Effector memory CD4-positive, alpha-beta T cell (primary cell): Measurements from ENCODE around the gene PRICKLE3.

Experiments used
- DNase-seq, 3 donors: peaks; one replicate each; pipeline ENCODE4 v3.0.0-alpha.2; 2020
- H3K27ac ChIP-seq: 2 replicates; pipeline ENCODE4 v1.7.0; 2013; ENCODE audit warnings: mild to moderate bottlenecking, low read length, moderate library complexity; ENCODE audit not compliant: insufficient read depth, poor library complexity, severe bottlenecking
- H3K27me3 ChIP-seq: replicated peaks from 2 replicates; pipeline ENCODE4 v1.7.0; 2013; ENCODE audit warnings: mild to moderate bottlenecking, low read length; ENCODE audit not compliant: insufficient read depth, control insufficient read depth, poor library complexity, severe bottlenecking
- H3K36me3 ChIP-seq: 2 replicates; pipeline ENCODE4 v1.7.0; 2013; ENCODE audit warnings: mild to moderate bottlenecking, low read length, moderate library complexity; ENCODE audit not compliant: control insufficient read depth, insufficient read depth
- H3K4me1 ChIP-seq: 2 replicates; pipeline ENCODE4 v1.7.0; 2013; ENCODE audit warnings: low read length, mild to moderate bottlenecking; ENCODE audit not compliant: control insufficient read depth, insufficient read depth, poor library complexity, severe bottlenecking
- H3K4me3 ChIP-seq: 2 replicates; pipeline ENCODE4 v1.7.0; 2013; ENCODE audit warnings: low read length, low read depth, mild to moderate bottlenecking; ENCODE audit not compliant: insufficient read depth, poor library complexity, severe bottlenecking
- H3K9me3 ChIP-seq: 2 replicates; pipeline ENCODE4 v1.7.0; 2013; ENCODE audit warnings: mild to moderate bottlenecking, low read length, moderate library complexity; ENCODE audit not compliant: control insufficient read depth

Gene PRICKLE3

DNA sequence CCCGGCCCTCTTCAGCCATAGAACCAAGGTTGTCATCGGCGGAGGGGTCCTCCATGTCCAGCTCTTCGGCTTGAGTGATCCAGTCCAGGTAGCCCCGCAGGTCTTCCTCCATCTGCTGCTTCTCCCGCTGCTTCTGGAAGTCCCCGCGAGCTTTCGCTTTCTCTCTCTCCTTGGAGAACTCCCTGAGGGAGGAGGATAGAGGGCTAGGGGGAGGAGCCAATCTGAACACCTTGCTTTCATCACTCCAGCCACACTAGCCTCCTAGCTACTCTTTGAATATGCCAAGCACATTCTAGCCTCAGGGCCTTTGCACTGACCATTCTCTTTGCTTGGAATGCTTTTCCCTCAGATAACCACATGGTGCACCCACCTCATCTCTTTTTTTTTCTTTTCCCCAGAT lies 40.8 kb upstream of the PRICKLE3 start:
- H3K9me3 ChIP-seq: no peaks in the 10 kb centered on the region
- H3K27ac ChIP-seq: no peak overlapping the region
- H3K4me3 ChIP-seq: no peak overlapping the region
- H3K36me3 ChIP-seq: no peaks in the 10 kb centered on the region
- DNase-seq: no peak
- H3K27me3 ChIP-seq: no peaks in the 10 kb centered on the region
- peaks cover 3% of the 10 kb centered on the region for H3K4me1 ChIP-seq

DNA sequence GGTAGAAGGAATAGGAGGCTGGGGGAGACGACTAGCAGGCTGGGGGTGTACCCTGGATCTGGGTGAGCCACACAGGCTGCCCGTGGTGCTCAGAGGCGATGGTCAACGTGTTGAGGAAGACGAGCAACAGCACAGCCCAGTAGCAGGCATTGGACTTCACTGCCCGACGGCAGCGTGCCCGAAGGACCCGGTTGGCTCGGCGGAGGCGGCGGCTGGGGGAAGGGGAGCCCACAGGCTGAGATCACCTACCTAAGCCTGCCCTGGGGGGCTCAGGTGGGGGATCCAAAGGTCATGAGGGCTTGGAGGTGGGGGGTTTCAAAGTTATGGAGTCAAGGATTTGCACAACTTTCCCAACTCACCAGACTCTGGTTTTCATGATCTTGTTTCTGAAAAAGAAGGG lies 39.7 kb upstream of the PRICKLE3 start:
- no peaks in the 10 kb centered on the region for H3K9me3 ChIP-seq
- no peak for DNase-seq
- no peak overlapping the region for H3K4me3 ChIP-seq
- no peaks in the 10 kb centered on the region for H3K27me3 ChIP-seq
- H3K27ac ChIP-seq: no peak overlapping the region
- H3K36me3 ChIP-seq: no peaks in the 10 kb centered on the region
- H3K4me1 ChIP-seq: peaks cover 3% of the 10 kb centered on the region

DNA sequence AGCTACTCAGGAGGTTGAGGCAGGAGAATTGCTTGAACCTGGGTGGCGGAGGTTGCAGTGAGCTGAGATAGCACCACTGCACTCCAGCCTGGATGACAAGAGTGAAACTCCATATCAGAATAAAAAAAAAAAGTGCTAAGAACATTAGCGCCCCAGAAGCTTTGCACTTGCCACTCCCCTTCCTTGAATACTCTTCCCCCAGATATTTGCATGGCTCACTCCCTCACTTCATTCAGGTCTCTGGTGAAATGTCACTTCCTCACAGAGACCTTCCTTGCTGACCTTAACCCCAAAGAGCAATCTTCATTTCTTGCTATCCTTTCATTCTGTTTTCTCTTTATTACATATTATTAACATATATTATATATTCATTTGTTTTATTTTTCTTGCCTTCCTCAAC lies 35.7 kb upstream of the PRICKLE3 start:
- H3K27ac ChIP-seq: no peak overlapping the region
- no peaks in the 10 kb centered on the region for H3K27me3 ChIP-seq
- no peak for DNase-seq
- H3K9me3 ChIP-seq: no peaks in the 10 kb centered on the region
- H3K36me3 ChIP-seq: no peaks in the 10 kb centered on the region
- no peak overlapping the region for H3K4me3 ChIP-seq
- no peaks in the 10 kb centered on the region for H3K4me1 ChIP-seq

DNA sequence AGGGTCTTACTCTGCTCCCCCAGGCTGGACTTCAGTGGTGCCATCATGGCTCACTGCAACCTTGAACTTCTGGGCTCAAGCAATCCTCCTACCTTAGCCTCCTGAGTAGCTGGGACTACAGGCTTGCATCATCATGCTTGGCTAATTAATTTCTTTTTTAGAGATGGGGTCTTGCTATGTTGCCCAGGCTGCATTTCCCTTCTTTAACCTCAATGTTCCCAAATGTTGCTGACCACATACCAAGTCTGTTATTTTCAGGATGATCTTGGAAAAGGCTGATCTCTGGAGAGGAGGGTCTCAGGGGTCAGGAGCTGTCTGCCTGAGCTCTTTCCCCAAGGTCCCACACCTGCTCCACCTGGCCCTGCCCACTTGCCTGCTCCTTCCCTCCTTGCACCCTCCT lies 33.9 kb upstream of the PRICKLE3 start:
- no peak overlapping the region for H3K4me3 ChIP-seq
- H3K27ac ChIP-seq: no peak overlapping the region
- no peaks in the 10 kb centered on the region for H3K9me3 ChIP-seq
- no peaks in the 10 kb centered on the region for H3K36me3 ChIP-seq
- no peak for DNase-seq
- H3K4me1 ChIP-seq: no peaks in the 10 kb centered on the region
- H3K27me3 ChIP-seq: no peaks in the 10 kb centered on the region

DNA sequence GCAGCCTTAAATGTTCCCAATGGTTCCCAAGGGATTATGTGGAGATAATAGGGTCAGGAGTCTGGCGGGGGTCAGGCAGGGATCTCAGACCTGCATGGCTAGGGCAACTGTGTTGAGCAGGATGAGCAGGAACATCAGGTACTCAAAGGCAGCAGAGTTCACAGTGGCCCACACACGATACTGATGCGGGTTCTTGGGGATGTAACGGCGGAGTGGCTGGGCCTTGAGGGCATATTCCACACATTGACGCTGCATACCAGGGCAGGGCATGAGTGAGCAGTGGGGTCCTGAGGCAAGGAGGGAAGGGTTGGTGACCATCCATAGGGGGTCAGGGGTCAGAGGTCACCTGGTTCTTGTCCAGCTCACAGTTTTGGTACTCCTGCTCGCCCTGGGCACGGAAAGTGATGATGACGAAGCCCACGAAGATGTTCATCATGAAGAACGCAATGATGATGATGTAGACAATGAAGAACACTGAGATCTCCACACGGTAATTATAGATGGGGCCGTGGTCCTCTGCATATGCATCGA lies 28.9 kb upstream of the PRICKLE3 start:
- no peaks in the 10 kb centered on the region for H3K4me1 ChIP-seq
- no peaks in the 10 kb centered on the region for H3K36me3 ChIP-seq
- H3K27me3 ChIP-seq: no peaks in the 10 kb centered on the region
- H3K9me3 ChIP-seq: no peaks in the 10 kb centered on the region
- no peak overlapping the region for H3K27ac ChIP-seq
- no peak overlapping the region for H3K4me3 ChIP-seq
- no peak for DNase-seq

DNA sequence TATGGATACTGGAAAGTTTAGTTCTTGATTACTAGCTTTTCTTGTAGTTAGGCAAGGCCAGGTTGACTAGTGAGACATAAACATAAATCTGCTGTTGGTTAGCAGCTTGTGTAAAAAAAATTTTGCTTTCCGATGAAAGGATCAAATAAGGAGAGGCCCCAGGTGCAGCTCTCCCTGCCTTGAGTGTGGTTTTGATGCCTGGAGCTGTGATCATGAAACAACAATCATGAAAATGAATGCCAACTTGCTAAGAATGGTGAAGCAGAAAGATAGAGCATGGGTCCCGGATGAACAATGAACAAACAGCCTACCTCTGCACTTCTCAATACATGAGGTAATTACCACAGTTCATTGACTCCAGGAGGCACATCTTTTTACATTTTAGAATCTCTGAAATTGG lies 28.2 kb upstream of the PRICKLE3 start:
- H3K36me3 ChIP-seq: no peaks in the 10 kb centered on the region
- DNase-seq: no peak
- no peaks in the 10 kb centered on the region for H3K9me3 ChIP-seq
- no peaks in the 10 kb centered on the region for H3K4me1 ChIP-seq
- no peak overlapping the region for H3K27ac ChIP-seq
- H3K4me3 ChIP-seq: no peak overlapping the region
- no peaks in the 10 kb centered on the region for H3K27me3 ChIP-seq

DNA sequence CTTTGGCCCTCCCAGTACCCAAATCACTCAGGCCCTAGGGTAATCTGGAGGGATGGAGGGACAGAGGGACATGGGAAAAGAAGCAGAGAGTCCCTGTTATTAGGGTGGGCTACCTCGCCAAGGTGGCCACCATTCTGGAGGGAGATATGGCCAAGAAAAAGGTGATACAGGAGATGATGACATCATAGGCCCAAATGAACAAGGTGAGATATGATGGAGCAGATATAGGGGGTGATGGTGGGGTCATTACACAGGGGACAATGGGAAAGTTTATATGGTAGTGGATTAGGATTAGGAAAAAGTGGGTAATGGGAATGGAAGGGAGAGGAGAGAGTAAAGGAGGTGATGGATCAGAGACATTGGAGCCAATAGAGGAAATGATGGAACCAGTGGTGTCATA lies 26.7 kb upstream of the PRICKLE3 start:
- H3K27ac ChIP-seq: no peak overlapping the region
- DNase-seq: no peak

DNA sequence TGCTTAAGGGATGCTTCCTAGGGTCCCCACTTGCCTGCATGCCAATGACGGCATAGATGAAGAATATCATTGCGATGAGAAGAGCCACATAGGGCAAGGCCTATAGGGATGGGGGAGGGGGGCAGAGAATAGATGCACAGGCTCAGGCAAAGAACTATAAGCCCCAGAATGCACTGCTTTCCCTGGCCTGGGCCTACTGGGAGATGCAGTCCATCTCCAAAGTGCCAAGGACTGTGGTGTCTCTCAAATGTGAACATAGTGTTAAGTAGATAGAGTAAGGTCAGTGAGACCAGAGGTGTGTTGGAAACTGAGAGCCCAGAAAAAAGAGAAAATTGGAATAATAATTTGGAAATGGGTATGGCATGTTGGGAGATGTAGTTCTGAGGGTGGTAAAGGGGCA lies 26.0 kb upstream of the PRICKLE3 start:
- DNase-seq: no peak
- no peaks in the 10 kb centered on the region for H3K9me3 ChIP-seq
- H3K27ac ChIP-seq: no peak overlapping the region
- H3K36me3 ChIP-seq: no peaks in the 10 kb centered on the region
- no peaks in the 10 kb centered on the region for H3K4me1 ChIP-seq
- H3K4me3 ChIP-seq: no peak overlapping the region
- H3K27me3 ChIP-seq: no peaks in the 10 kb centered on the region

More for the DNA sequence above, 26.7 kb upstream of the PRICKLE3 start:
- Histone ChIP-seq H3K36me3 (no peaks in the 10 kb centered on the region), H3K4me3 (no peak overlapping the region), H3K4me1 (no peaks in the 10 kb centered on the region), H3K27me3 (no peaks in the 10 kb centered on the region), H3K9me3 (no peaks in the 10 kb centered on the region)

DNA sequence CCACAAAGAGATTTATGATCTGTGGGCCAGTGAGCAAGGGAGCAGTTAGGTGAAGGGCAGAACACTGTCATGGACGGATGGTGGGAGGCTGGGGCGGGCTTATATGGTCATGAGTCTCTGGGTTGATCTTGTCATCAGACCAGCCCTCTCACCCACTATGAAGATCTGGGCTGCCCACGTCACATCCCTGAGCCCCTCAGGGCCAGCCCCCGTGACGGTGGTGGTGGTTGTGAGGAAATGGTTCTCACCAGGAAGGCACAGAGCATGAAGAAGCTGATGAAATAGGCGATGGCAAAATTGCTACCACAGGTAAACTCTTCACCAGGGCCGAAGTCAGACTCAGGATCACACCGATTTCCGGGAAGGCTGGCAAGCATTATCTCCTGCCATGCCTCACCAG lies 24.9 kb upstream of the PRICKLE3 start:
- H3K9me3 ChIP-seq: no peaks in the 10 kb centered on the region
- no peak overlapping the region for H3K27ac ChIP-seq
- no peak overlapping the region for H3K4me3 ChIP-seq
- H3K27me3 ChIP-seq: no peaks in the 10 kb centered on the region
- no peaks in the 10 kb centered on the region for H3K36me3 ChIP-seq
- DNase-seq: no peak
- no peaks in the 10 kb centered on the region for H3K4me1 ChIP-seq

DNA sequence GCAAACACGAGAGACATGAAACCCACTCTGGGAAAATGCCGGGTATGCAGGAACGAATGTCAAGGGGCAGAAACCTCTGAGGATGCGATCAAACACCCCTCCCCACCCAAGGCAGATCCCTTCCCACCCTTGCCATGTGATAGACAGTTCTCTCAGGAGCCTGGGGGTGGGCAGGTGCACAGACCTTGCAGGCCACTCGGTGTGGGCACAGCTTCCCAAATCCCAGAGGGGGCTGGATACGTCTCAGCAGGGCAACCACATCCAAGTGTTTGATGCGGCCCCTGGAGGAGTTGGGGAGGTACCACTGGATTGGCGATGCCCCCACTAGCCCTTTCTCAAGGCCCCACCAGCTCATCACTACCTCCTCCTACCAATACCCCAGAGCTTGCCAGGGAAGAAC lies 24.2 kb upstream of the PRICKLE3 start:
- Histone ChIP-seq H3K4me3 (no peak overlapping the region), H3K9me3 (no peaks in the 10 kb centered on the region), H3K4me1 (no peaks in the 10 kb centered on the region), H3K27me3 (no peaks in the 10 kb centered on the region), H3K36me3 (no peaks in the 10 kb centered on the region), H3K27ac (no peak overlapping the region)
- no peak for DNase-seq
